ENCODE results near the gene GALM. TPM values are rescaled to one million over a fixed set of nuclear protein-coding genes. Genes with fewer than 3 reads are reported as not detected.

Gene GALM
- total and polyA plus RNA-seq, 2 donors (not counting 1 experiment from before 2014, with no cell fraction given), result 14.7 to 51.4 TPM

DNA sequence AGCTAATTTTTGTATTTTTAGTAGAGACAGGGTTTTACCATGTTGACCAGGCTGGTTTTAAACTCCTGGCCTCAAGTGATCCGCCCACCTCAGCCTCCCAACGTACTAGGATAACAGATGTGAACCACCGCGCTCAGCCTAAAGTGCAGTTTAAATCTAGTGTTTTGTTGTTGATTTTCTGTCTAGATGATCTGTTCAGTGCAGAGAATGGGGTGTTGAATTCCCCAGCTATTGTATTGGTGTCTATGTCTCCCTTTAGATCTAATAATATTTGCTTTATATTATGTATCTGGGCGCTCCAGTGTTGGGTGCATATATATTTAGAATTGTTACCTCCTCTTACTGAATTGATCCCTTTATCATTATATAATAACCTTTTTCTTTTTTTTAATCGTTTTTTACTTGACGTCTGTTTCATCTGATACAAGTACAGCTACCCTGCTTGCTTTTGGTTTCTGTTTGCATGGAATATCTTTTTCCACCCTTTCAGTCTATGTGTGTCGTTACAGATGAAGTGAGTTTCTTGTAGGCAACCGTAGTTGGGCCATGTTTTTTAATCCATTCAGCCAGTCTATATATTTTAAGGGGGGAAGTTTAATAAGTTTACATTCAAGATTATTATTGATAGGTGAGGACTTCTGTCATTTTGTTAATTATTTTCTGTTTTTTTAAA, 34.3 kb downstream of the GALM start:
- Histone ChIP-seq H3K9me3 (ENCODE audit: control insufficient read depth, insufficient read depth, low read depth, low read length) (no peaks in the 10 kb centered on the region), H3K27ac (ENCODE audit: insufficient read depth, low read length) (no peak overlapping the region), H2AFZ (ENCODE audit: low read length) (no peak overlapping the region), H3K4me3 (replicated peaks in 1 of 4; ENCODE audit: control extremely low read depth in 1 of 4, insufficient read depth in 1 of 4, low read depth in 3 of 4, low read length in 4 of 4) (no peak overlapping the region), H3K4me1 (ENCODE audit: control insufficient read depth, extremely low read depth, insufficient read depth, low read length) (peaks cover 3% of the 10 kb centered on the region), H3K79me2 (ENCODE audit: control insufficient read depth, insufficient read depth, low read length) (no peaks in the 10 kb centered on the region), H4K20me1 (ENCODE audit: control insufficient read depth, extremely low read depth, insufficient read depth, low read length) (no peaks in the 10 kb centered on the region), H3K36me3 (ENCODE audit: control insufficient read depth, insufficient read depth, low read length) (no peaks in the 10 kb centered on the region), H3K9ac (ENCODE audit: insufficient read depth, low read length) (no peak overlapping the region), H3K4me2 (ENCODE audit: extremely low read depth, insufficient read depth, low read length) (no peak overlapping the region), H3K27me3 (ENCODE audit: control insufficient read depth, insufficient read depth, low read length) (no peaks in the 10 kb centered on the region)
- TF ChIP-seq, protein P1, sequence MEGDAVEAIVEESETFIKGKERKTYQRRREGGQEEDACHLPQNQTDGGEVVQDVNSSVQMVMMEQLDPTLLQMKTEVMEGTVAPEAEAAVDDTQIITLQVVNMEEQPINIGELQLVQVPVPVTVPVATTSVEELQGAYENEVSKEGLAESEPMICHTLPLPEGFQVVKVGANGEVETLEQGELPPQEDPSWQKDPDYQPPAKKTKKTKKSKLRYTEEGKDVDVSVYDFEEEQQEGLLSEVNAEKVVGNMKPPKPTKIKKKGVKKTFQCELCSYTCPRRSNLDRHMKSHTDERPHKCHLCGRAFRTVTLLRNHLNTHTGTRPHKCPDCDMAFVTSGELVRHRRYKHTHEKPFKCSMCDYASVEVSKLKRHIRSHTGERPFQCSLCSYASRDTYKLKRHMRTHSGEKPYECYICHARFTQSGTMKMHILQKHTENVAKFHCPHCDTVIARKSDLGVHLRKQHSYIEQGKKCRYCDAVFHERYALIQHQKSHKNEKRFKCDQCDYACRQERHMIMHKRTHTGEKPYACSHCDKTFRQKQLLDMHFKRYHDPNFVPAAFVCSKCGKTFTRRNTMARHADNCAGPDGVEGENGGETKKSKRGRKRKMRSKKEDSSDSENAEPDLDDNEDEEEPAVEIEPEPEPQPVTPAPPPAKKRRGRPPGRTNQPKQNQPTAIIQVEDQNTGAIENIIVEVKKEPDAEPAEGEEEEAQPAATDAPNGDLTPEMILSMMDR (conservative IDR thresholded peaks at IDR 0.05 in 1 of 2, IDR thresholded peaks at IDR 0.05 in 1 of 2; ENCODE audit: low read depth in 1 of 2, low read length in 2 of 2), result no peak
- DNase-seq (ENCODE audit: low read depth in 2 of 2), result no peak

DNA sequence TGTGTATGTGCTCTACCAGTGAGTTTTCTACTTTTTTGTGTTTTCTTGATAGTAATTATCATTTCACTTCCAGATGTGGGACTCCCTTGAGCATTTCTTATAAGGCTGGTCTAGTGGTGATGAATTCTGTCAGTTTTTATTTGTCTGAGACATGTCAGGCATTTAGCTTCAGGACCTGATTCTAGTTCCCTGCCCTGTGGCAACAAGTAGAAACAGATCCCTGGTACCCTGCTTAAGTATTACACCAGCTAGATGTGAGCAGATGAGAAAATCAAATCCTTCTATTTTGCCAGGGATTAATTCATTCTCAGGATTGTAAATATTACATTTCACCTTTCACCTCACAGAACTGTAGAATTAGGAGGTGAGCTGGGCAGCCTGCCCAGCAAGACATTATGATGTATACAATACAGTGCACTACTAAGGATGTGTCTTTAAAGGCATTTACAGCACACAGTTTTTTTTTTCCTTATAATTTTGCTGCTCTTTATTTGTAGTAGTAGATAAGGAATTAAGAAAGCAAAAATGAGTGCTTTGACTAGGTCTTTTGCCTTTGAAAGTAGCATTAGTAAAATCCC, 35.1 kb downstream of the GALM start:
- Histone ChIP-seq H2AFZ (ENCODE audit: low read length) (no peak overlapping the region), H3K4me1 (ENCODE audit: control insufficient read depth, extremely low read depth, insufficient read depth, low read length) (peaks cover 3% of the 10 kb centered on the region), H3K9me3 (ENCODE audit: control insufficient read depth, insufficient read depth, low read depth, low read length) (no peaks in the 10 kb centered on the region), H3K27ac (ENCODE audit: insufficient read depth, low read length) (no peak overlapping the region), H3K4me3 (replicated peaks in 1 of 4; ENCODE audit: control extremely low read depth in 1 of 4, insufficient read depth in 1 of 4, low read depth in 3 of 4, low read length in 4 of 4) (no peak overlapping the region), H3K27me3 (ENCODE audit: control insufficient read depth, insufficient read depth, low read length) (no peaks in the 10 kb centered on the region), H3K4me2 (ENCODE audit: extremely low read depth, insufficient read depth, low read length) (peak overlapping the region; percentile 11), H4K20me1 (ENCODE audit: control insufficient read depth, extremely low read depth, insufficient read depth, low read length) (no peaks in the 10 kb centered on the region), H3K36me3 (ENCODE audit: control insufficient read depth, insufficient read depth, low read length) (no peaks in the 10 kb centered on the region), H3K9ac (ENCODE audit: insufficient read depth, low read length) (no peak overlapping the region), H3K79me2 (ENCODE audit: control insufficient read depth, insufficient read depth, low read length) (no peaks in the 10 kb centered on the region)
- TF ChIP-seq EZH2 (IDR thresholded peaks at IDR 0.05; ENCODE audit: low read length, missing control alignments), result no peak
- TF ChIP-seq, protein P1 (conservative IDR thresholded peaks at IDR 0.05 in 1 of 2, IDR thresholded peaks at IDR 0.05 in 1 of 2; ENCODE audit: low read depth in 1 of 2, low read length in 2 of 2), result no peak
- peak in 1 of 2 donors; percentile 11 for DNase-seq (ENCODE audit: low read depth in 2 of 2)

DNA sequence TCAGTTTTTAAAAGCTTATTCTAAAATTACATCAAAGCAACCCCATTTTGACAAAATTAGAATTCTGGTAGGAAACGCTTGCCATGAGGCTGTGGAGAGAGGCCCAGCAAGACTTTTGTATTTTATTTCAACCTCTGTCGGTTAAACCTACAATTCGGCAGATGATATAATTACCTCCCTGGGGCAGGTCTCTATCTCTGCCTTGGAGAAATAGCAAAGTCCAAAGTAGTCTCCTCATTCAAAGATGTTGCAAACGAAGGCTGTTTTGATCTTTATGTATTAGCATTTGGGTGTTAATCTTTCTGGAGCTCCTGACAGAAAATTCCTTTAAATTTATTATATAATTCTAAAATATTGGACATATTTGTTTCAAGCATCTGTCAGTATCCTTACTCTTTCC, 35.6 kb downstream of the GALM start:
- Histone ChIP-seq H3K9me3 (ENCODE audit: control insufficient read depth, insufficient read depth, low read depth, low read length) (no peaks in the 10 kb centered on the region), H3K27ac (ENCODE audit: insufficient read depth, low read length) (no peak overlapping the region), H3K4me2 (ENCODE audit: extremely low read depth, insufficient read depth, low read length) (no peak overlapping the region), H3K4me3 (replicated peaks in 1 of 4; ENCODE audit: control extremely low read depth in 1 of 4, insufficient read depth in 1 of 4, low read depth in 3 of 4, low read length in 4 of 4) (no peak overlapping the region), H3K9ac (ENCODE audit: insufficient read depth, low read length) (no peak overlapping the region), H3K27me3 (ENCODE audit: control insufficient read depth, insufficient read depth, low read length) (no peaks in the 10 kb centered on the region), H3K79me2 (ENCODE audit: control insufficient read depth, insufficient read depth, low read length) (no peaks in the 10 kb centered on the region), H4K20me1 (ENCODE audit: control insufficient read depth, extremely low read depth, insufficient read depth, low read length) (no peaks in the 10 kb centered on the region), H3K4me1 (ENCODE audit: control insufficient read depth, extremely low read depth, insufficient read depth, low read length) (peaks cover 3% of the 10 kb centered on the region), H3K36me3 (ENCODE audit: control insufficient read depth, insufficient read depth, low read length) (no peaks in the 10 kb centered on the region), H2AFZ (ENCODE audit: low read length) (no peak overlapping the region)
- DNase-seq (ENCODE audit: low read depth in 2 of 2), result no peak
- TF ChIP-seq, protein P1 (conservative IDR thresholded peaks at IDR 0.05 in 1 of 2, IDR thresholded peaks at IDR 0.05 in 1 of 2; ENCODE audit: low read depth in 1 of 2, low read length in 2 of 2), result no peak
- no peak for TF ChIP-seq EZH2 (IDR thresholded peaks at IDR 0.05; ENCODE audit: low read length, missing control alignments)
